ENCODE results near the gene KCNQ5.

Gene KCNQ5

DNA sequence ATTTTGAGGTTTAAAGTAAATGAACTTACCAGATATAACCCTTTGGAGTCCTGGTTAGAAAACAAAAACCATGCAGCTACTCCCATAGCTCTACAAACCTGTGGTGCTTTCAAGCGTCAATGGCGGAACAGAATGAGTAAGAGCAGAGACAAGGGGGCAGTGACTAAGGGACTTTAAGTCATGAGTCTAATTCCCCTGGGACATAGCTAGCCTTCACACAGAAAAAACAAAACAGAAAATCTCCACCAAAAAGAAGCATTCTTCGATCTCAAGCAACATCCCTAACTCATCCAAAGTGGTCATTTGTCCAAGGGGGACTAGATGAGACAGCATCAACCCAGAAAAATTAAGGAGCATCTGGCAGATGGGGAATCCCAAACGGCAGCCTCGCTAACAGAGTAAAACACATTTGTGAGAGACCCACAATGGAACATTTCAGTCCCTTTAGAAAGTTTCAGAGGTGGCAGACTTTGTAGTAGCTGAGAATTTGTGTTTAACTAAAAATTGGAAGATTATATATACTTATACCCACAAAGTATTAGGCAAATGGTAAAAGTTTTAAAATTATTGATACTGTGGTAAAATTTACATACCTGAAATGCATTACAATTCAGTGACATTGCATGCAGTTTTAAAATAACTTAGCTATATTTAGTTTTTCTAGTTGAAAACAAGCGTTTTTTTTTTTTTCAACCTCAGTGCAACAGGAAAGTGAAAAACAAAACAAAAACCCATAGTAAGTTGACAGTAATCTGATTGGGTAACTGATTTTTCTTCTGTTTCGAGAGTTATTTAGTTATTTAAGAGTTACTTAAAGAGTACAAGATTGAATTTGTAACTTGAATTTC, 67.5 kb downstream of the KCNQ5 start:
- Histone ChIP-seq H3K14ac (ENCODE audit: low read length) (no peak overlapping the region), H3K79me1 (ENCODE audit: low read depth, low read length) (no peaks in the 10 kb centered on the region), H3K4me2 (ENCODE audit: insufficient read depth, low read length, poor library complexity, severe bottlenecking) (no peak overlapping the region), H3K4ac (ENCODE audit: low read length) (no peak overlapping the region), H3K9me3 (replicated peaks in 1 of 2; ENCODE audit: control insufficient read depth in 2 of 2, insufficient read depth in 1 of 2, low read depth in 1 of 2, low read length in 2 of 2) (no peaks in the 10 kb centered on the region), H2BK120ac (ENCODE audit: low read depth, low read length) (no peak overlapping the region), H3K4me3 (ENCODE audit: low read length in 2 of 2) (no peak overlapping the region), H2BK15ac (ENCODE audit: low read length) (no peak overlapping the region), H2AFZ (ENCODE audit: low read length) (no peak overlapping the region), H3K18ac (ENCODE audit: low read length) (no peak overlapping the region), H3K23ac (ENCODE audit: low read depth, low read length, poor library complexity) (no peak overlapping the region), H3K36me3 (replicated peaks in 1 of 2; ENCODE audit: control insufficient read depth in 2 of 2, insufficient read depth in 2 of 2, low read length in 2 of 2) (no peaks in the 10 kb centered on the region), H2BK5ac (ENCODE audit: low read length) (no peak overlapping the region), H3K27me3 (ENCODE audit: control insufficient read depth in 3 of 3, insufficient read depth in 3 of 3, low read depth in 1 of 3, low read length in 3 of 3) (no peaks in the 10 kb centered on the region), H3K9ac (ENCODE audit: low read depth, low read length, poor library complexity) (no peak overlapping the region), H2AK5ac (ENCODE audit: low read depth, low read length) (no peak overlapping the region), H3K4me1 (ENCODE audit: control insufficient read depth in 2 of 2, insufficient read depth in 1 of 2, low read depth in 1 of 2, low read length in 2 of 2) (no peaks in the 10 kb centered on the region), H4K91ac (ENCODE audit: low read depth, low read length, poor library complexity) (no peak overlapping the region), H2BK12ac (ENCODE audit: low read length) (no peak overlapping the region), H4K8ac (ENCODE audit: low read depth, low read length) (no peak overlapping the region), H3K27ac (replicated peaks; ENCODE audit: low read length) (no peak overlapping the region)
- peak; percentile 8 for DNase-seq (ENCODE audit: low spot score)
- WGBS, 2 donors (ENCODE audit: extremely low coverage in 2 of 2, insufficient read length in 2 of 2, insufficient replicate concordance in 1 of 2) = no CpG with 5 or more reads among the region's 7 CpGs

DNA sequence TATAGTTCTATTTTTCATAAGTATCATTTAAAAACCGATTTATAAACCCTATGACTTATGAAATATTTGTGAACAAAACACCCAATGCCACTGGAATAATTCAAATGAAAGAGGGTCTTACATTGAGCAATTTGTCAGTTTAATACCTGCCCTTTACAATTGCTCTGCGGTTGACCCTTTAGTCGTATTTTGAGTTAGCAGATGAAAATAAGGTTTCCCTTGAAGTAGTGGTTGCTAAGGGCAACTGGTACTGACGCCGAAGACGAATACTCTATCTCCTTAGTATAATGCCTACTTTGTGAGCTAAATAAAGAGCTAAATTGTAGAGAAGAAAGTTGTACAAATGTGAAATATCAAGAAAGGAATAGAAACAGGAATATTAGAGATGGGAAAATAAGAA, 69.4 kb downstream of the KCNQ5 start:
- Histone ChIP-seq H3K4me2 (ENCODE audit: insufficient read depth, low read length, poor library complexity, severe bottlenecking) (no peak overlapping the region), H3K4ac (ENCODE audit: low read length) (no peak overlapping the region), H3K14ac (ENCODE audit: low read length) (no peak overlapping the region), H2BK120ac (ENCODE audit: low read depth, low read length) (no peak overlapping the region), H2BK15ac (ENCODE audit: low read length) (no peak overlapping the region), H2AK5ac (ENCODE audit: low read depth, low read length) (no peak overlapping the region), H3K23ac (ENCODE audit: low read depth, low read length, poor library complexity) (no peak overlapping the region), H4K8ac (ENCODE audit: low read depth, low read length) (no peak overlapping the region), H3K4me1 (ENCODE audit: control insufficient read depth in 2 of 2, insufficient read depth in 1 of 2, low read depth in 1 of 2, low read length in 2 of 2) (no peaks in the 10 kb centered on the region), H3K4me3 (ENCODE audit: low read length in 2 of 2) (no peak overlapping the region), H2AFZ (ENCODE audit: low read length) (no peak overlapping the region), H3K79me1 (ENCODE audit: low read depth, low read length) (no peaks in the 10 kb centered on the region), H3K9me3 (replicated peaks in 1 of 2; ENCODE audit: control insufficient read depth in 2 of 2, insufficient read depth in 1 of 2, low read depth in 1 of 2, low read length in 2 of 2) (no peaks in the 10 kb centered on the region), H3K27me3 (ENCODE audit: control insufficient read depth in 3 of 3, insufficient read depth in 3 of 3, low read depth in 1 of 3, low read length in 3 of 3) (no peaks in the 10 kb centered on the region), H3K36me3 (replicated peaks in 1 of 2; ENCODE audit: control insufficient read depth in 2 of 2, insufficient read depth in 2 of 2, low read length in 2 of 2) (no peaks in the 10 kb centered on the region), H3K18ac (ENCODE audit: low read length) (no peak overlapping the region), H2BK12ac (ENCODE audit: low read length) (no peak overlapping the region), H2BK5ac (ENCODE audit: low read length) (no peak overlapping the region), H4K91ac (ENCODE audit: low read depth, low read length, poor library complexity) (no peak overlapping the region), H3K27ac (replicated peaks; ENCODE audit: low read length) (no peak overlapping the region), H3K9ac (ENCODE audit: low read depth, low read length, poor library complexity) (no peak overlapping the region)
- DNase-seq (ENCODE audit: low spot score) = no peak
- WGBS, 2 donors (ENCODE audit: extremely low coverage in 2 of 2, insufficient read length in 2 of 2, insufficient replicate concordance in 1 of 2) = no CpG with 5 or more reads among the region's 6 CpGs

DNA sequence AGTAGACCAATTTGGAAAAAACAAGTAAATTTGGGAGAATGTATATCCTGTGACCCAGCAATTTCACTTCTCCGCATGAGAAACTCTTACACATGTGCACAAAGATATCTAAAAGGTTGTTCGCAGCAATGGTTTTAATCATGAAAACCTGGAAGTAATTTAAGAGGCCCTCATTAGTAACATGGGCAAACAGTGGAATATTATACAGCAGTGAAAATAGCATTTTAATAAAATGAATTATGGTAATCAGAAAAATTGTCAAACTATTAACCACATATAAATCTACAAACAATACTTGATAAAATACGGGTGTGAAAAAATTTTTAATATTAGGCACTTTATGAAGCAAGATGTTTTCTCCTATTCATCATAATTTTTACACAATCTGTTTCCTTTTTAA, 74.2 kb downstream of the KCNQ5 start:
- no peak overlapping the region for H2AFZ ChIP-seq (ENCODE audit: low read length)
- H3K4me2 ChIP-seq (ENCODE audit: insufficient read depth, low read length, poor library complexity, severe bottlenecking) = no peak overlapping the region
- no peak overlapping the region for H3K4me3 ChIP-seq (ENCODE audit: low read length in 2 of 2)
- no peaks in the 10 kb centered on the region for H3K79me1 ChIP-seq (ENCODE audit: low read depth, low read length)
- no peak overlapping the region for H2AK5ac ChIP-seq (ENCODE audit: low read depth, low read length)
- no peak overlapping the region for H3K4ac ChIP-seq (ENCODE audit: low read length)
- no peak for DNase-seq (ENCODE audit: low spot score)
- H2BK5ac ChIP-seq (ENCODE audit: low read length) = no peak overlapping the region
- no peak overlapping the region for H2BK15ac ChIP-seq (ENCODE audit: low read length)
- H3K23ac ChIP-seq (ENCODE audit: low read depth, low read length, poor library complexity) = no peak overlapping the region
- H4K8ac ChIP-seq (ENCODE audit: low read depth, low read length) = no peak overlapping the region
- no peak overlapping the region for H3K14ac ChIP-seq (ENCODE audit: low read length)
- no peaks in the 10 kb centered on the region for H3K9me3 ChIP-seq (replicated peaks in 1 of 2; ENCODE audit: control insufficient read depth in 2 of 2, insufficient read depth in 1 of 2, low read depth in 1 of 2, low read length in 2 of 2)
- H2BK120ac ChIP-seq (ENCODE audit: low read depth, low read length) = no peak overlapping the region
- H3K27ac ChIP-seq (replicated peaks; ENCODE audit: low read length) = no peak overlapping the region
- no peaks in the 10 kb centered on the region for H3K4me1 ChIP-seq (ENCODE audit: control insufficient read depth in 2 of 2, insufficient read depth in 1 of 2, low read depth in 1 of 2, low read length in 2 of 2)
- H2BK12ac ChIP-seq (ENCODE audit: low read length) = no peak overlapping the region
- H3K9ac ChIP-seq (ENCODE audit: low read depth, low read length, poor library complexity) = no peak overlapping the region
- no peak overlapping the region for H3K18ac ChIP-seq (ENCODE audit: low read length)
- H4K91ac ChIP-seq (ENCODE audit: low read depth, low read length, poor library complexity) = no peak overlapping the region
- H3K36me3 ChIP-seq (replicated peaks in 1 of 2; ENCODE audit: control insufficient read depth in 2 of 2, insufficient read depth in 2 of 2, low read length in 2 of 2) = no peaks in the 10 kb centered on the region
- H3K27me3 ChIP-seq (ENCODE audit: control insufficient read depth in 3 of 3, insufficient read depth in 3 of 3, low read depth in 1 of 3, low read length in 3 of 3) = no peaks in the 10 kb centered on the region
- WGBS, 2 donors (ENCODE audit: extremely low coverage in 2 of 2, insufficient read length in 2 of 2, insufficient replicate concordance in 1 of 2) = no CpG with 5 or more reads among the region's 3 CpGs

DNA sequence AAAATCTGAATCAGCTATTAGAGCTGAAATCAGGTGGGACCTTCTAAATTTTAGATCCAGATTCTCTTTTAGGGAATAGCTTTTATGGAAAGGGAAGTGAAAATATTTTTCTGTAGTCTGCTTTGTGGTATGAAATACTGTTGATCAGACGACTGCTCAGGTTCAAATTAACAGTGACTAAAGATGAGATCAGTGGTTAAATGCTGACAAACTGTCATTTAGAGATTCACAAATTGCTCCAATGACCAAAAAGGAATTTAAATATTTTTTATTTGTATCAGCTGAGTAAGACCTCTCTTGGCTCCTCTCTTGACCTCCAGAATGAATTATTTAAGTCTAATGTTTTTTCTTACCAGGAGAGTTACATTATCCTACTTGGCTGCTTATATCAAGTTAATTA, 77.3 kb downstream of the KCNQ5 start:
- Histone ChIP-seq H3K4me1 (ENCODE audit: control insufficient read depth in 2 of 2, insufficient read depth in 1 of 2, low read depth in 1 of 2, low read length in 2 of 2) (no peaks in the 10 kb centered on the region), H3K18ac (ENCODE audit: low read length) (no peak overlapping the region), H3K79me1 (ENCODE audit: low read depth, low read length) (no peaks in the 10 kb centered on the region), H3K4ac (ENCODE audit: low read length) (no peak overlapping the region), H3K23ac (ENCODE audit: low read depth, low read length, poor library complexity) (no peak overlapping the region), H2AK5ac (ENCODE audit: low read depth, low read length) (no peak overlapping the region), H2BK15ac (ENCODE audit: low read length) (no peak overlapping the region), H3K36me3 (replicated peaks in 1 of 2; ENCODE audit: control insufficient read depth in 2 of 2, insufficient read depth in 2 of 2, low read length in 2 of 2) (no peaks in the 10 kb centered on the region), H4K8ac (ENCODE audit: low read depth, low read length) (no peak overlapping the region), H2BK5ac (ENCODE audit: low read length) (no peak overlapping the region), H3K9ac (ENCODE audit: low read depth, low read length, poor library complexity) (no peak overlapping the region), H2BK12ac (ENCODE audit: low read length) (no peak overlapping the region), H3K4me3 (ENCODE audit: low read length in 2 of 2) (no peak overlapping the region), H3K9me3 (replicated peaks in 1 of 2; ENCODE audit: control insufficient read depth in 2 of 2, insufficient read depth in 1 of 2, low read depth in 1 of 2, low read length in 2 of 2) (no peaks in the 10 kb centered on the region), H2AFZ (ENCODE audit: low read length) (no peak overlapping the region), H3K14ac (ENCODE audit: low read length) (no peak overlapping the region), H2BK120ac (ENCODE audit: low read depth, low read length) (no peak overlapping the region), H3K4me2 (ENCODE audit: insufficient read depth, low read length, poor library complexity, severe bottlenecking) (no peak overlapping the region), H4K91ac (ENCODE audit: low read depth, low read length, poor library complexity) (no peak overlapping the region), H3K27ac (replicated peaks; ENCODE audit: low read length) (no peak overlapping the region), H3K27me3 (ENCODE audit: control insufficient read depth in 3 of 3, insufficient read depth in 3 of 3, low read depth in 1 of 3, low read length in 3 of 3) (no peaks in the 10 kb centered on the region)
- DNase-seq (ENCODE audit: low spot score) = no peak
- no CpG with 5 or more reads among the region's 1 CpG for WGBS, 2 donors (ENCODE audit: extremely low coverage in 2 of 2, insufficient read length in 2 of 2, insufficient replicate concordance in 1 of 2)
